HepG2 (cell line): ENCODE measurements around the gene TUBB2B. TPM values are rescaled to one million over a fixed set of nuclear protein-coding genes. Genes with fewer than 3 reads are reported as not detected.

Experiments used
- ATF6 ChIP-seq: sonication (generic); formaldehyde crosslinking; conservative IDR thresholded peaks from 2 replicates; pipeline ENCODE4 v1.4.0; 2020; ENCODE audit warnings: missing genetic modification reagents
- ATF7-NPFF ChIP-seq: sonication (generic); formaldehyde crosslinking; IDR thresholded peaks from 2 replicates; pipeline ENCODE4 v1.8.1; 2023; ENCODE audit warnings: mild to moderate bottlenecking, low read depth, missing genetic modification reagents, moderate library complexity
- ELK4 ChIP-seq: sonication (generic); formaldehyde crosslinking; IDR thresholded peaks from 2 replicates; pipeline ENCODE4 v1.9.0; 2021; ENCODE audit warnings: missing genetic modification reagents, borderline replicate concordance
- HNRNPLL ChIP-seq: fragments of 200-400 bp; formaldehyde crosslinking; IDR thresholded peaks from 2 replicates; pipeline ENCODE4 v1.6.1; 2017; ENCODE audit warnings: mild to moderate bottlenecking, low read depth, low read length; ENCODE audit not compliant: poor library complexity, severe bottlenecking
- IRF2 ChIP-seq: IDR thresholded peaks from 2 replicates; pipeline ENCODE4 v1.6.1; 2018; ENCODE audit warnings: missing genetic modification reagents, missing compliant biosample characterization
- ISX ChIP-seq: sonication (generic); formaldehyde crosslinking; conservative IDR thresholded peaks from 2 replicates; pipeline ENCODE4 v1.5.0; 2020; ENCODE audit warnings: missing genetic modification reagents
- KMT2A ChIP-seq: sonication (generic); formaldehyde crosslinking; IDR thresholded peaks from 2 replicates; pipeline ENCODE4 v1.4.0; 2020; ENCODE audit warnings: missing genetic modification reagents
- PAF1 ChIP-seq: IDR thresholded peaks from 2 replicates; pipeline ENCODE4 v1.6.1; 2016; ENCODE audit warnings: missing genetic modification reagents, missing compliant biosample characterization
- RBM39 ChIP-seq: fragments of 200-400 bp; formaldehyde crosslinking; IDR thresholded peaks from one replicate; pipeline ENCODE4 v1.6.1; 2018; ENCODE audit warnings: antibody characterized with exemption, mild to moderate bottlenecking, low read depth, low read length; ENCODE audit not compliant: poor library complexity, severe bottlenecking
- SOX6 ChIP-seq, 2 experiments: fragments of 450-650 bp in 1 of 2; sonication (generic) in 1 of 2; formaldehyde crosslinking in 1 of 2; IDR thresholded peaks; 2 replicates each; pipeline versions ENCODE4 v1.4.0 to v1.6.1; 2017 to 2020; ENCODE audit warnings: antibody characterized with exemption in 1 of 2, mild to moderate bottlenecking in 1 of 2, missing genetic modification reagents in 1 of 2
- SRSF9 ChIP-seq: fragments of 200-400 bp; formaldehyde crosslinking; IDR thresholded peaks from 2 replicates; pipeline ENCODE4 v1.6.1; 2018; ENCODE audit warnings: borderline replicate concordance, mild to moderate bottlenecking, low read depth, low read length; ENCODE audit not compliant: insufficient read depth, poor library complexity, severe bottlenecking
- TEAD3 ChIP-seq: optimal IDR thresholded peaks from 2 replicates; pipeline ENCODE3; 2016; ENCODE audit warnings: borderline replicate concordance
- ZBTB10 ChIP-seq: sonication (generic); formaldehyde crosslinking; IDR thresholded peaks from 2 replicates; pipeline ENCODE4 v1.4.0; 2020; ENCODE audit warnings: missing genetic modification reagents, borderline replicate concordance
- ZBTB7B ChIP-seq: sonication (generic); formaldehyde crosslinking; IDR thresholded peaks from 2 replicates; pipeline ENCODE4 v1.4.0; 2020; ENCODE audit warnings: missing genetic modification reagents
- ZNF224 ChIP-seq: sonication (generic); formaldehyde crosslinking; IDR thresholded peaks from 2 replicates; pipeline ENCODE4 v1.5.0; 2020; ENCODE audit warnings: mild to moderate bottlenecking, missing genetic modification reagents
- ZNF574 ChIP-seq: sonication (generic); formaldehyde crosslinking; IDR thresholded peaks from 2 replicates; pipeline ENCODE4 v1.4.0; 2020; ENCODE audit warnings: missing genetic modification reagents
- ZNF652 ChIP-seq: IDR thresholded peaks from 2 replicates; pipeline ENCODE4 v1.6.1; 2016; ENCODE audit warnings: low read depth, borderline replicate concordance
- ZNF7 ChIP-seq: IDR thresholded peaks from 2 replicates; pipeline ENCODE4 v1.6.1; 2016; ENCODE audit warnings: missing biosample characterization, missing genetic modification reagents
- ZNF768 ChIP-seq: sonication (generic); formaldehyde crosslinking; IDR thresholded peaks from 2 replicates; pipeline ENCODE4 v1.4.0; 2020; ENCODE audit warnings: missing genetic modification reagents
- ZNF891 ChIP-seq: sonication (generic); formaldehyde crosslinking; IDR thresholded peaks from 2 replicates; pipeline ENCODE4 v1.5.0; 2020; ENCODE audit warnings: mild to moderate bottlenecking, missing genetic modification reagents
- ZSCAN9 ChIP-seq: IDR thresholded peaks from 2 replicates; pipeline ENCODE4 v1.6.1; 2016; ENCODE audit warnings: borderline replicate concordance
- polyA plus RNA-seq, 8 experiments: library from polyadenylated mRNA; depleted of rRNA in 3 of 8; stranded (reverse) in 7 of 8; unstranded in 1 of 8; fragments of >200 nt; fragmentation: Illumina TruSeq in 4 of 8; extraction: Trizol in 4 of 8; gene quantifications; 2 replicates each; pipeline versions ENCODE4 v1.2.1 to v1.2.3, GENCODE V29; 2011 to 2016; ENCODE audit warnings: low read depth in 4 of 8, missing spikeins in 1 of 8, mixed read lengths in 1 of 8; ENCODE audit not compliant: insufficient read depth in 1 of 8
- total RNA-seq, 5 experiments: library from RNA; depleted of rRNA; stranded (reverse); fragments of >200 nt; fragmentation: Illumina TruSeq; extraction: Trizol; gene quantifications; 2 replicates each; pipeline ENCODE4 v1.2.3, GENCODE V29; 2016; ENCODE audit warnings: low read depth in 1 of 5

TUBB2B gene
- total and polyA plus RNA-seq, 2 of the 13 experiments (the other 11 are each of a cell fraction or from before 2014, with no cell fraction given), result 10.3 to 23.6 TPM

- TF ChIP-seq ATF6, result no peak
- no peak for TF ChIP-seq IRF2 (CRISPR knock-in tag)
- no peak for TF ChIP-seq ZNF224 (CRISPR knock-in tag)
- peak; percentile 3; the same call in 1 of the 2 replicates for TF ChIP-seq KMT2A (CRISPR knock-in tag)
- 0 out of 2 replicates have a peak, but pooled peaks have one; percentile 32 for TF ChIP-seq ZNF768 (CRISPR knock-in tag)
- TF ChIP-seq ELK4, result no peak
- no peak for TF ChIP-seq ATF7-NPFF (CRISPR knock-in tag)
- TF ChIP-seq TEAD3, result peak; percentile 22
- no peak for TF ChIP-seq ZBTB10 (CRISPR knock-in tag)
- TF ChIP-seq HNRNPLL, result peak; percentile 21
- TF ChIP-seq ISX (CRISPR knock-in tag), result no peak
- TF ChIP-seq RBM39, result peak; percentile 24
- TF ChIP-seq ZNF652, result no peak
- 0 out of 2 replicates have a peak, but pooled peaks have one; percentile 17 for TF ChIP-seq ZNF574 (CRISPR knock-in tag)
- no peak for TF ChIP-seq PAF1 (CRISPR knock-in tag)
- TF ChIP-seq ZNF7 (CRISPR knock-in tag), result no peak
- no peak for TF ChIP-seq SOX6 (IDR thresholded peaks at IDR 0.05)
- TF ChIP-seq SOX6 (CRISPR knock-in tag; IDR thresholded peaks at IDR 0.05), result no peak
- peak; percentile 63; the same call in 1 of the 2 replicates for TF ChIP-seq ZNF891 (CRISPR knock-in tag)
- no peak for TF ChIP-seq ZSCAN9
- no peak for TF ChIP-seq ZBTB7B
- TF ChIP-seq SRSF9, result no peak
Measured at GRCh38 chr6:3228046-3228671, 706 bp upstream of the TUBB2B start (continued).
